ENCODE data around the gene HEMK1.

The HEMK1 gene

DNA sequence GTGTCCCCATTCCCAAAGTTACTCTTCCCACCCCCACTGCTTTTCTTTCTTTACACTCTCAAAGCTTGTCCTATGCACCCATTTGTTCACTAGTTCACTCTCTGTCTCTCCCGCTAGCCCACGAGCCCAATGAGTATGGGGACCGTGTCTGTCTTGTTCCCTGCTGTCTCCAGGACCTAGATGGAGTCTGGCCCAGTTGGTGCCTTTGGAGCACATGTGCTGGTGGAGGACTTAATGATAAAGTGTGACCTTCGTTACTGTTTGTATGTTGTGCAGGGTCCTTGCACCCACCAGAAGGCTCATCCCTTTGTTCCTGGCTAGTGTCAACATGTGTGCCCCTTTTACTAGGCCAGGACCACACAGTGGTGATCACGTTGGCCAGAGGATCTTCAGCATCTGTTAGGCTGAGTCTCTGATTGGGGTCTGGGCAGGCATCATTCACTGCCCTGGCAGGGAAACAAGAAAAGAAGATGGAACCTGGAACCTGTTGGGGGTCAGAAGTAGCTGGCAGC is 34.8 kb downstream of the HEMK1 start:
- H3K4me3 ChIP-seq (ENCODE audit: control insufficient read depth, low read depth, low read length) = no peak overlapping the region
- DNase-seq (ENCODE audit: low read depth) = no peak
- TF ChIP-seq, protein P1, sequence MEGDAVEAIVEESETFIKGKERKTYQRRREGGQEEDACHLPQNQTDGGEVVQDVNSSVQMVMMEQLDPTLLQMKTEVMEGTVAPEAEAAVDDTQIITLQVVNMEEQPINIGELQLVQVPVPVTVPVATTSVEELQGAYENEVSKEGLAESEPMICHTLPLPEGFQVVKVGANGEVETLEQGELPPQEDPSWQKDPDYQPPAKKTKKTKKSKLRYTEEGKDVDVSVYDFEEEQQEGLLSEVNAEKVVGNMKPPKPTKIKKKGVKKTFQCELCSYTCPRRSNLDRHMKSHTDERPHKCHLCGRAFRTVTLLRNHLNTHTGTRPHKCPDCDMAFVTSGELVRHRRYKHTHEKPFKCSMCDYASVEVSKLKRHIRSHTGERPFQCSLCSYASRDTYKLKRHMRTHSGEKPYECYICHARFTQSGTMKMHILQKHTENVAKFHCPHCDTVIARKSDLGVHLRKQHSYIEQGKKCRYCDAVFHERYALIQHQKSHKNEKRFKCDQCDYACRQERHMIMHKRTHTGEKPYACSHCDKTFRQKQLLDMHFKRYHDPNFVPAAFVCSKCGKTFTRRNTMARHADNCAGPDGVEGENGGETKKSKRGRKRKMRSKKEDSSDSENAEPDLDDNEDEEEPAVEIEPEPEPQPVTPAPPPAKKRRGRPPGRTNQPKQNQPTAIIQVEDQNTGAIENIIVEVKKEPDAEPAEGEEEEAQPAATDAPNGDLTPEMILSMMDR (conservative IDR thresholded peaks at IDR 0.05; ENCODE audit: control insufficient read depth, insufficient read depth, low read depth, low read length) = no peak

DNA sequence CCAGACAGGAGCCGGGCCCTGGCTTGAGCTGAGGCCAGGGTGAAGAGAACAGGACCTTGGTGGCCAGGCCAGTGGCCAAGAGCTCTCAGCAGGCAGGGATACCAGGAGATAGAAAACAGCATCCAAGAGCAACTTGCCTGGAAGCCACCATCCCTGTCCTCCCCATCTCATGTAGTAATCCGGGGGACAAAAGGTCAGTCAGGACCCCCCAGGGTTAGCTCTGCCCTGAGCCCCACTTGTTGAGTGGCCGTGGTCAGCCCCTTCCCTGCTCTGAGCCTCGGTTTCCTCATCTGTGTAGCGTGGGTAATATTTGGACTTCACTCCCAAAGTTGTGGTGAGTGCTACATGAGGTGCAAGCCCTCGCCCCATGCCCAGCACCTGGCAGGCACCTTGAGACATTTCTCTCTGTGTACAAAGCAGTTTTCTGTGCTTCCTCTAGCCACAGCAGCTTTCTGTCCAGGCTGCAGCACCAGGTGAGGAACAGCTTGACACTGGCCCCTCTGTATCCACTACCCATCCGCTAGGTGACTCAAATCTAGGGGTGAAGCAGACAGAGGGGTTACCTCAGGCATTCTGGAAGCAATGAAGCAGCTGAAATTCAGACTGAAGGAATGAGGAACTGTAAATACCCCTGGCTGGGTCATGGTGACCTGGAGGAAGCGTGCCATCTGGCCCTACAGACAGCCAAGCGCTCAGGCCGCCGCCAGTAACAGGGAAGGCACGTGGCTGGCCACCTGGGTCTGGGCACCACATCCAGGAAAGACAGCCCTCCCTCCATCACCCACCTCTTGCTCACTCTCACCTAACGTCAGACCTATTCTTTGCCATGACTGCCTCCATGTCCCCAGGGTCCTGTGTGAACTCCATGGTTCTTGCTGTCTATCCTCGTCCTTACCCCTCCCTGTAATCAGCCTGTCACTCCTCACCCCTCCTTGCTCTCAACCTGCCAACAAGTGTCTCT is 35.6 kb downstream of the HEMK1 start:
- H3K4me3 ChIP-seq (ENCODE audit: control insufficient read depth, low read depth, low read length) = no peak overlapping the region
- TF ChIP-seq, protein P1 (conservative IDR thresholded peaks at IDR 0.05; ENCODE audit: control insufficient read depth, insufficient read depth, low read depth, low read length) = no peak
- no peak for DNase-seq (ENCODE audit: low read depth)

DNA sequence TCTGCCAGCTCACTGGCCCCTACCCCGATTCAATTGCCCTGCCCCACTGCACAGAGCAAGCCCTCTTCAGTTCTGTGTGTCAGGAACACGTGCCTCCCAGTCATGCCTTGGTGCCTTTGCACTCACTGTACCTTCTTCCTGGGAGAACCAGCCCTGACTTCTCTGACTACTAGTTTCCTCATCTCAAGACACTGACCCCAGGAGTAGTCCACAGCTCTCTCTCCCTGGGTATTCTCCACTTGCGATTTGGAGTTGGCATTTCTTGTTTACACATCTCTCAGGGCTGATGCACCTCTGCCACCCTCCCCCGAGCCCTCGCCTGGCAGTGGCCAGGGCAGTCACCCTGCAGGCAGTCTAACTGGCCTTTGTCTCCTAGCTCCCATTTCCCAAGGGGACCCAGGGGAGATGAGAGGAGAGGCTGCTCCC is 36.6 kb downstream of the HEMK1 start:
- TF ChIP-seq, protein P1 (conservative IDR thresholded peaks at IDR 0.05; ENCODE audit: control insufficient read depth, insufficient read depth, low read depth, low read length) = no peak
- H3K4me3 ChIP-seq (ENCODE audit: control insufficient read depth, low read depth, low read length) = no peak overlapping the region
- DNase-seq (ENCODE audit: low read depth) = no peak

DNA sequence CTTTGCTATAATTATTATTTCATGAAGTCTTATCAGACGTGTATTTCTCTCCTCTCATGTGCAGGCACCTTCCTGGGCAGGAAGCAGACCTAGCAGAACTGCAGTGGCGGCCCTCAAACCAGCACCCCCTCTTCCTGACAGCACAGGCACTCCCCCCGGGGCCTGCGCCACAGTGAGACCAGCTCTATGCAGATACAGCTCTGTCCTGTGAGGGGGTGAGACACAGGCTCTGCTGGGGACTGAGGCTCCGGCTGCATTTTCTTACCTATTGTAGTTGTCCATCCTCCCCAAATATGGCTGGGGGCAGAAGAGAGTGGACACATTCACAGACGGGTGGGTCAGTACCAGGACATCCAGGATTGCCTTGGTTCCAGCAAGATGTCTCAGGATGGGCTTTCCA is 37.3 kb downstream of the HEMK1 start:
- no peak for DNase-seq (ENCODE audit: low read depth)
- TF ChIP-seq, protein P1 (conservative IDR thresholded peaks at IDR 0.05; ENCODE audit: control insufficient read depth, insufficient read depth, low read depth, low read length) = no peak
- no peak overlapping the region for H3K4me3 ChIP-seq (ENCODE audit: control insufficient read depth, low read depth, low read length)

DNA sequence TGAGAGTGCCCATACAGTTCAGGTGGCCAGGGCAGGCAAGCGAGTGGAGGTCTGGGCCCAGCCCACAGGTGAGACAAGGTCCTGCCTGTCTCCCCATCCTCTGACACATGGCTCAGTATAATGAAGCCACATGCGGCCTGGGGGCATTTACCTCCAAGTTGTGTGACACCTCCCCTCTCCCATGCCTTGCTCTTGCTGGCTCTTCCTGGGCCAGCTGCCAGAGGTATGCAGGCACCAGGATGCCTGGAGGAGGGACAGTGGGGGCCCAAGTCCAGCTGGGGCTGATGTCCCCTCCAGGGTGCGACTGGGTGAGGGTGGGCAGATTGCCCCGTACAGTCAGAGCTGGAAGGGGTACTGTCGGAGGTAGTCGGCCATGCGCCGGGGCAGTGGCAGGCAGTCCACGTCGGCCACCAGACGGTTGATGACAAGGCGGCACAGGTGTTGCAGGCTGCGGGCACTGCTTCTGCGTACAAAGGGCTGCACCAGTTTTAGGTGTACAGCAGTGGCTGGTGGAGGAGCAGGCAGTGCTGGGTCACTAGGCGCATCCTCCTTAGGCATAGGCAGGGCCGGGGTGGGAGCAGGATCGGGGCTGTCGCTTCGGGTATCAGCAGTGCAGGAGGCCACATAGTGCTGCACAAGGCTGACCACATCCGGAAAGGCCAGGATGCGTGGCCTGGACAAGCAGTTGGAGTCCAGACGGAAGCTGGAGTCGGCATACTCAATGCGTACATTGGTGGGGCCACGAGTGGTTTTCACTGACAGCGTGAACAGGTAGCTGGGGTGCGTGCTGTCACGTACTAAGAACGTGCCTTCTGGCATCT is 38.2 kb downstream of the HEMK1 start:
- no peak for DNase-seq (ENCODE audit: low read depth)
- H3K4me3 ChIP-seq (ENCODE audit: control insufficient read depth, low read depth, low read length) = no peak overlapping the region
- TF ChIP-seq, protein P1 (conservative IDR thresholded peaks at IDR 0.05; ENCODE audit: control insufficient read depth, insufficient read depth, low read depth, low read length) = no peak

DNA sequence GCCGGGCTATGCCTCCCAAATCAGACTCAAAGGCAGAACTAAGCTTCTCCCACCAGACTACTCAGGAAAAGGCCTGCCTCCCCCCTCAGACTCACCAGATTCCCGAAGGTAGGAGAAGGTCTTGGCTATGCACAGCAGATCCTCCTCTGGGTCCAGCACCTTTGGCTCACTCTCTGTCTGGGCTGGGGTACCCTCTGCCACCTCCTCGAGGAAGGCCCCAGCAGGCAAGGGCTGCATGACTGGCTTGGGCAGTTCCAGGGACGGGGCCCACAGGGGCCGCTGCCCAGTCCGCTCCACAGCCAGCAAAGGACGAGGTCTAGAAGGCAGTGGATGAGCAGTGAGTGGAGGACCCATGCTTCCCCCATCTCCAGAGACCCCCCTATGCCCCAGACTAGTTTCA is 39.0 kb downstream of the HEMK1 start:
- no peak overlapping the region for H3K4me3 ChIP-seq (ENCODE audit: control insufficient read depth, low read depth, low read length)
- TF ChIP-seq, protein P1 (conservative IDR thresholded peaks at IDR 0.05; ENCODE audit: control insufficient read depth, insufficient read depth, low read depth, low read length) = no peak
- no peak for DNase-seq (ENCODE audit: low read depth)
